Ishikawa (cell line): ENCODE measurements around the gene WFDC9.

ENCODE experiments used
- CEBPB ChIP-seq: IDR thresholded peaks from 2 replicates; pipeline ENCODE4 v1.6.1; 2012
- CREB1 ChIP-seq: IDR thresholded peaks from 2 replicates; pipeline ENCODE4 v1.6.1; 2012; ENCODE audit warnings: low read depth
- EGR1 ChIP-seq: IDR thresholded peaks from 2 replicates; pipeline ENCODE4 v1.6.1; 2012
- EP300 ChIP-seq: IDR thresholded peaks from 2 replicates; pipeline ENCODE4 v1.6.1; 2012; ENCODE audit warnings: borderline replicate concordance
- FOXM1 ChIP-seq: IDR thresholded peaks from 2 replicates; pipeline ENCODE4 v1.6.1; 2012; ENCODE audit warnings: low read depth, borderline replicate concordance
- TAF1 ChIP-seq: IDR thresholded peaks from 2 replicates; pipeline ENCODE4 v1.6.1; 2012; ENCODE audit warnings: low read depth, mild to moderate bottlenecking
- TCF12 ChIP-seq: IDR thresholded peaks from 2 replicates; pipeline ENCODE4 v1.6.1; 2012; ENCODE audit warnings: low read depth
- TEAD4 ChIP-seq: IDR thresholded peaks from 2 replicates; pipeline ENCODE4 v1.6.1; 2012
- YY1 ChIP-seq: IDR thresholded peaks from 2 replicates; pipeline ENCODE4 v1.6.1; 2012; ENCODE audit warnings: low read depth
- TF ChIP-seq, protein P1 (sequence below): IDR thresholded peaks from 2 replicates; pipeline ENCODE4 v1.6.1; 2012; ENCODE audit warnings: low read depth, mild to moderate bottlenecking
- TF ChIP-seq, protein P2 (sequence below): IDR thresholded peaks from 2 replicates; pipeline ENCODE4 v1.6.1; 2012
- TF ChIP-seq, protein P3 (sequence below): IDR thresholded peaks from 2 replicates; pipeline ENCODE4 v1.6.1; 2012

DNA sequence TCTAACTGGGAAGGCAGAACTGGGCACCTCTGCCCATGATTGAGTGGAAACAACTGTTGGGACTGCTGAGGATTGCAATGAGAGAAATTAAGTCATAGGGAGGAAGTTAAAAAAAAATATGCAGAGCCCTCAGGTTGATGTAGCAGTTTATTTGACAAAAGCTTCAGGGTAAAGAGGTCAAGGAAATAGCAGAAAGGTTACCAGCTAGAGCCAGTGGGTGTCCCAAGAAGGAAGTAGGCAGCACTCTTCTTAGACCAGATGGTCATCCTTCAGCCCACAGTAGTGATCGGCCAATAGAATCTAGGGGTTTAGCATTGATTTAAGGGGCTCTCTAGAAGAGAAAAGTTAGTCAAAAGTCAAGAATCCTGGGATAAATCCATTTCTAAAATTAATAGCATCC, 23.3 kb downstream of the WFDC9 start:
- no peak for TF ChIP-seq TAF1
- TF ChIP-seq YY1 = no peak
- no peak for TF ChIP-seq TCF12
- no peak for TF ChIP-seq CEBPB
- TF ChIP-seq, protein P1, sequence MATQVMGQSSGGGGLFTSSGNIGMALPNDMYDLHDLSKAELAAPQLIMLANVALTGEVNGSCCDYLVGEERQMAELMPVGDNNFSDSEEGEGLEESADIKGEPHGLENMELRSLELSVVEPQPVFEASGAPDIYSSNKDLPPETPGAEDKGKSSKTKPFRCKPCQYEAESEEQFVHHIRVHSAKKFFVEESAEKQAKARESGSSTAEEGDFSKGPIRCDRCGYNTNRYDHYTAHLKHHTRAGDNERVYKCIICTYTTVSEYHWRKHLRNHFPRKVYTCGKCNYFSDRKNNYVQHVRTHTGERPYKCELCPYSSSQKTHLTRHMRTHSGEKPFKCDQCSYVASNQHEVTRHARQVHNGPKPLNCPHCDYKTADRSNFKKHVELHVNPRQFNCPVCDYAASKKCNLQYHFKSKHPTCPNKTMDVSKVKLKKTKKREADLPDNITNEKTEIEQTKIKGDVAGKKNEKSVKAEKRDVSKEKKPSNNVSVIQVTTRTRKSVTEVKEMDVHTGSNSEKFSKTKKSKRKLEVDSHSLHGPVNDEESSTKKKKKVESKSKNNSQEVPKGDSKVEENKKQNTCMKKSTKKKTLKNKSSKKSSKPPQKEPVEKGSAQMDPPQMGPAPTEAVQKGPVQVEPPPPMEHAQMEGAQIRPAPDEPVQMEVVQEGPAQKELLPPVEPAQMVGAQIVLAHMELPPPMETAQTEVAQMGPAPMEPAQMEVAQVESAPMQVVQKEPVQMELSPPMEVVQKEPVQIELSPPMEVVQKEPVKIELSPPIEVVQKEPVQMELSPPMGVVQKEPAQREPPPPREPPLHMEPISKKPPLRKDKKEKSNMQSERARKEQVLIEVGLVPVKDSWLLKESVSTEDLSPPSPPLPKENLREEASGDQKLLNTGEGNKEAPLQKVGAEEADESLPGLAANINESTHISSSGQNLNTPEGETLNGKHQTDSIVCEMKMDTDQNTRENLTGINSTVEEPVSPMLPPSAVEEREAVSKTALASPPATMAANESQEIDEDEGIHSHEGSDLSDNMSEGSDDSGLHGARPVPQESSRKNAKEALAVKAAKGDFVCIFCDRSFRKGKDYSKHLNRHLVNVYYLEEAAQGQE = no peak
- no peak for TF ChIP-seq EGR1
- no peak for TF ChIP-seq FOXM1
- TF ChIP-seq EP300 = no peak
- TF ChIP-seq TEAD4 = no peak
- TF ChIP-seq, protein P2, sequence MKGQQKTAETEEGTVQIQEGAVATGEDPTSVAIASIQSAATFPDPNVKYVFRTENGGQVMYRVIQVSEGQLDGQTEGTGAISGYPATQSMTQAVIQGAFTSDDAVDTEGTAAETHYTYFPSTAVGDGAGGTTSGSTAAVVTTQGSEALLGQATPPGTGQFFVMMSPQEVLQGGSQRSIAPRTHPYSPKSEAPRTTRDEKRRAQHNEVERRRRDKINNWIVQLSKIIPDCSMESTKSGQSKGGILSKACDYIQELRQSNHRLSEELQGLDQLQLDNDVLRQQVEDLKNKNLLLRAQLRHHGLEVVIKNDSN = no peak
- no peak for TF ChIP-seq CREB1
- TF ChIP-seq, protein P3, sequence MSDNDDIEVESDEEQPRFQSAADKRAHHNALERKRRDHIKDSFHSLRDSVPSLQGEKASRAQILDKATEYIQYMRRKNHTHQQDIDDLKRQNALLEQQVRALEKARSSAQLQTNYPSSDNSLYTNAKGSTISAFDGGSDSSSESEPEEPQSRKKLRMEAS = no peak
